ENCODE data around the gene SAP25. TPM values are rescaled to one million over a fixed set of nuclear protein-coding genes. Genes with fewer than 3 reads are reported as not detected.

The SAP25 gene
- total RNA-seq (10 to 100 TPM; 52.0 to 53.4 TPM), total RNA-seq (0 to 0.26 (median 0) reads per million in 172 experiments)
- polyA plus RNA-seq (2013, experiment 1 of 2): 29.6 TPM
- polyA plus RNA-seq (2013, experiment 2 of 2): 53.9 TPM

DNA sequence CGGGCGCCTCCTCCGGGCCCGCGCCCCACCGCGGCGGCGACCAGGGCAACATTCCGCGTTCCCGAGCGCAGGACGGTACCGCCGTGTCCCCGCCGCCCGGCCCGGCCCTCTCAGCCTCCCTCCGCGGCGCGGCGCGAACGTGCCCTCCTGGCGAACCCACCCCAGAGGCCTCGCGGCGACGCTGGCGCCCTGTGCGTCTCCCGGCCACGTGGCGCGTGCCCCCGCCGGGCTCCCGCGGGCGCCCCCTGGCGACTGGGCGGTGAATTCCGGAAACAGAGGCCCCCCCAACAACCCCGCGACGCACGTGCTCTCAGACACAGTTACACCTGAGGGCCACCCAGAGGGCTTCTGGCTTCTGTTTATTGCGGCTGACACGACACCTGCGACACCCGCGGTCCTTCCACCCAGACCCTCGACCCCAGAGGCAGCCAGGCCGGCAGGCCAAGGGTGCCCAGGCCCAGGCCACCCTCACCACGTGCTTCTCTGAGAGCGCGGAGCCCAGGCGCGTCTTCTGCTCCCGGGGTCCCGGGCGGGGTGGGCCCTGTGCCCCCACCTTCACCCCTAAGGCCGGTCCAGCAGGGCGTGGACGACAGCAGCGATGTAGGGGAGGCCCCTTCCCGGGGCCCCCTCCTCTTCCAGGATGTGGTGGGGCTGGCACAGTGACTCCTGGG is at the start of gene SAP25:
TSS of gene SAP25 (minus strand) at position 210 of the 671 bp plus-strand sequence. CDS start at position 52, 158 bp downstream.
- CTCF ChIA-PET: no interaction called here
- H3K27ac Mint-ChIP-seq: no peak within 1 kb of the TSS

GRCh38 chr7:100621554-100621953 is 47.9 kb upstream of the SAP25 start:
- H3K9me3 ChIP-seq (ENCODE audit: control insufficient read depth in 1 of 2, insufficient read depth in 1 of 2, low read length in 2 of 2): no peaks in the 10 kb centered on the region
- H3K4me3 ChIP-seq (ENCODE audit: low read length): no peak overlapping the region
- Mint-ChIP-seq H3K27ac (no peak overlapping the region), H3K27me3 (no peaks in the 10 kb centered on the region), H3K4me3 (no peak overlapping the region), H3K4me1 (ENCODE audit: low read depth) (peaks cover 17% of the 10 kb centered on the region), H3K36me3 (ENCODE audit: low read depth) (peaks cover 5% of the 10 kb centered on the region), H3K9me3 (no peaks in the 10 kb centered on the region)
- no peaks in the 10 kb centered on the region for H3K36me3 ChIP-seq (ENCODE audit: insufficient read depth, low read length)
- no peak overlapping the region for H3K27ac ChIP-seq (ENCODE audit: low read depth in 1 of 2, low read length in 2 of 2)
- intact Hi-C loops (cut with DNase I, micrococcal nuclease): no loop called here
- TF ChIP-seq CTCF (IDR thresholded peaks at IDR 0.05): no peak
- DNase-seq (no peak), ATAC-seq (ENCODE audit: poor library complexity) (no peak)
- ChIA-PET CTCF (no interaction called here), POLR2A (no interaction called here)
- no peaks in the 10 kb centered on the region for H3K27me3 ChIP-seq (ENCODE audit: control insufficient read depth in 1 of 2, insufficient read depth in 2 of 2, low read length in 2 of 2)
- peaks cover 14% of the 10 kb centered on the region for H3K4me1 ChIP-seq (ENCODE audit: insufficient read depth, low read length)

More for the DNA sequence above, at the start of gene SAP25:
- Histone ChIP-seq H3K9me3 (ENCODE audit: control insufficient read depth in 1 of 2, insufficient read depth in 1 of 2, low read length in 2 of 2) (no peaks in the 10 kb centered on the region), H3K27me3 (ENCODE audit: control insufficient read depth in 1 of 2, insufficient read depth in 2 of 2, low read length in 2 of 2) (no peaks in the 10 kb centered on the region), H3K27ac (ENCODE audit: low read depth in 1 of 2, low read length in 2 of 2) (no peak within 1 kb of the TSS), H3K36me3 (ENCODE audit: insufficient read depth, low read length) (peaks cover 65% of the 10 kb centered on the region), H3K4me1 (ENCODE audit: insufficient read depth, low read length) (peaks cover 38% of the 10 kb centered on the region), H3K4me3 (ENCODE audit: low read length) (no peak within 1 kb of the TSS)
- Mint-ChIP-seq H3K4me1 (ENCODE audit: low read depth) (peaks cover 18% of the 10 kb centered on the region), H3K27me3 (no peaks in the 10 kb centered on the region), H3K4me3 (no peak within 1 kb of the TSS), H3K36me3 (ENCODE audit: low read depth) (peaks cover 42% of the 10 kb centered on the region), H3K9me3 (no peaks in the 10 kb centered on the region)
- intact Hi-C loops (cut with DNase I, micrococcal nuclease): no loop called here
- POLR2A ChIA-PET: interaction anchor here (4.6 kb wide), 1 partner anchor 11 kb away, joined by 70 read pairs; the partner anchor contains the start of genes FBXO24 and LRCH4
- TF ChIP-seq CTCF (IDR thresholded peaks at IDR 0.05): no peak
- ATAC-seq (ENCODE audit: poor library complexity) (no peak), DNase-seq (peak in 1 of 14 experiments; percentile 42)

- TF ChIP-seq CTCF (IDR thresholded peaks at IDR 0.05): no peak
- H3K4me1 Mint-ChIP-seq (ENCODE audit: low read depth): peaks cover 9% of the 10 kb centered on the region
- POLR2A ChIA-PET: interaction anchor here (1.3 kb wide), 1 partner anchor 9 kb away, joined by 5 read pairs; the partner anchor contains the start of gene MOSPD3
- H3K9me3 Mint-ChIP-seq: no peaks in the 10 kb centered on the region
- H3K27me3 ChIP-seq (ENCODE audit: control insufficient read depth in 1 of 2, insufficient read depth in 2 of 2, low read length in 2 of 2): no peaks in the 10 kb centered on the region
- no peak overlapping the region for H3K4me3 ChIP-seq (ENCODE audit: low read length)
- H3K4me1 ChIP-seq (ENCODE audit: insufficient read depth, low read length): peaks cover 7% of the 10 kb centered on the region
- peaks cover 5% of the 10 kb centered on the region for H3K36me3 Mint-ChIP-seq (ENCODE audit: low read depth)
- no peak for DNase-seq
- H3K27ac ChIP-seq (ENCODE audit: low read depth in 1 of 2, low read length in 2 of 2): no peak overlapping the region
- H3K9me3 ChIP-seq (ENCODE audit: control insufficient read depth in 1 of 2, insufficient read depth in 1 of 2, low read length in 2 of 2): no peaks in the 10 kb centered on the region
- ATAC-seq (ENCODE audit: poor library complexity): no peak
- intact Hi-C loops (cut with DNase I, micrococcal nuclease): no loop called here
- no peaks in the 10 kb centered on the region for H3K36me3 ChIP-seq (ENCODE audit: insufficient read depth, low read length)
- no peaks in the 10 kb centered on the region for H3K27me3 Mint-ChIP-seq
- H3K4me3 Mint-ChIP-seq: no peak overlapping the region
- H3K27ac Mint-ChIP-seq: no peak overlapping the region
- CTCF ChIA-PET: no interaction called here
These were observed 47.1 kb upstream of the SAP25 start for GRCh38 chr7:100620804-100621203.

Data from CD4-positive, alpha-beta T cell (primary cell).